ENCODE data around the gene SLC25A53.

DNA sequence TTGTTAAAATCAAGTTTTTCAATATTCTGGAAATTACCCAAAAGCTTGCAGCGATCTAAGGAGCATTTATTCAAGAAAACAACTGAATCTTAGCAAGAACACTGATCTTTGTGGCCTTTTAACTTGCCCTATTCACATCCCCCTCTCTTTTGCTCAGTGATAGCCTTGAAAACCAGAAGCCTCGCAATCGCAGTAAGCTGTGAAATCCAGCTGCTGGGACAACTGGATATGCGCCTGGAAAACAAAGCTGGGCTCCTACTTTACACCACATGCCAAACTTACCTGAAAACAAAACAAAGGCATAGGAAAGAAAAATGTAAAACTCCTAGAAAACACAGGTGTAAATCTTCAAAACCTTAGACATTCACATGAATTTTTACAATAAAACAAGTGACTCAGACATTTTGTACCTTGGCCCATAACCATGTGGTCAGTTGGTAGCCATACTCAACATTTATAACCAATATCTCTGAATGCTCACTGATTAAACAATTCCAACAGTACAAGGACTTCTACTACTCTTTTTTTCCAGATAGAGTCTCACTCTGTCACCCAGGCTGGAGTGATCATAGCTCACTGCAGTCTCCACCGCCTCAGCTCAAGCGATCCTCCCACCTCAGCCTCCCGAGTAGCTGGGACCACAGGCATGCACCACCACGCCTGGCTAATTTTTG, 15.6 kb downstream of the SLC25A53 start:
- TF ChIP-seq, protein P1, sequence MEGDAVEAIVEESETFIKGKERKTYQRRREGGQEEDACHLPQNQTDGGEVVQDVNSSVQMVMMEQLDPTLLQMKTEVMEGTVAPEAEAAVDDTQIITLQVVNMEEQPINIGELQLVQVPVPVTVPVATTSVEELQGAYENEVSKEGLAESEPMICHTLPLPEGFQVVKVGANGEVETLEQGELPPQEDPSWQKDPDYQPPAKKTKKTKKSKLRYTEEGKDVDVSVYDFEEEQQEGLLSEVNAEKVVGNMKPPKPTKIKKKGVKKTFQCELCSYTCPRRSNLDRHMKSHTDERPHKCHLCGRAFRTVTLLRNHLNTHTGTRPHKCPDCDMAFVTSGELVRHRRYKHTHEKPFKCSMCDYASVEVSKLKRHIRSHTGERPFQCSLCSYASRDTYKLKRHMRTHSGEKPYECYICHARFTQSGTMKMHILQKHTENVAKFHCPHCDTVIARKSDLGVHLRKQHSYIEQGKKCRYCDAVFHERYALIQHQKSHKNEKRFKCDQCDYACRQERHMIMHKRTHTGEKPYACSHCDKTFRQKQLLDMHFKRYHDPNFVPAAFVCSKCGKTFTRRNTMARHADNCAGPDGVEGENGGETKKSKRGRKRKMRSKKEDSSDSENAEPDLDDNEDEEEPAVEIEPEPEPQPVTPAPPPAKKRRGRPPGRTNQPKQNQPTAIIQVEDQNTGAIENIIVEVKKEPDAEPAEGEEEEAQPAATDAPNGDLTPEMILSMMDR (IDR thresholded peaks at IDR 0.05) = no peak
- no peak for TF ChIP-seq POLR2AphosphoS5 (IDR thresholded peaks at IDR 0.05)
- no peak for TF ChIP-seq EP300 (IDR thresholded peaks at IDR 0.05; ENCODE audit: low read depth)
- TF ChIP-seq POLR2A (IDR thresholded peaks at IDR 0.05) = no peak

All from transverse colon (tissue), 4 donors.